Measurements from ENCODE around the gene DSC1. TPM values are rescaled to one million over a fixed set of nuclear protein-coding genes. Genes with fewer than 3 reads are reported as not detected.

The DSC1 gene
- polyA plus RNA-seq, 1 donor (not counting 4 experiments of a cell fraction or from before 2014, with no cell fraction given): 11.2 TPM

DNA sequence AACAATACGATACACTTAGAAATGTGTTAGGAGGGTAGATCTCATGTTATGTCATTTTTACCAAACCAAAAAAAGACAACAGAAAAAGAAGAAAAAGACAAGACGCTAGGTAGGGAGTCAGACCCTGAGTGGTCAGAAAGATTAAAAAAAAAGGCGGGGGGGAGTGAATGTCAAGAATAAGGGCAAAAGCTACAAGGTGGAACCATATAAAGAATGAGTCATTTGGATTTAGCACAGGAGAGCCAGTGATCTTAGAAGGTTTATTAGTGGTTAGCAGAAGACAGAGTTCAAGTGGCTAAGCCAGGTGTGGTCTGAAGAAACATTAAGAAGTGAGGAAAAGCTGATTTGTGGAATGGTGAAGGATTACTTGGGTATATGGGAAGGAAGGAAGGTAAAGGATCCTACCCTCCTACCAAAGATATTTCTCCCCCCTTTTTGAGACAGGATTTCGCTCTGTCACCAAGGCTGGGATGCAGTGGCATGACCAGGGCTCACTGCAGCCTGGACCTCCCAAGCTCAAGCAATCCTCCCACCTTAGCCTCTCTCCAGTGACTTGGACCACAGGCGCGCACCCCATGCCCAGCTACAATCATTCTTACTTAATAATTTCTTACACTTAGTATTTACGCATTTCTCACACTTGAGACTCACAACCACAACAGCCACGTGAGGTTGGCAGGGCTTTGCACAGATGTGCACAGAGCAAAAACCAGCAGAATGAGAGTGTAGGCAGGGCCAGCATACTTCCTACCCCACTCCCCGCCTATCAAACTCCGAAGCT, 63.0 kb downstream of the DSC1 start:
- H3K4me3 ChIP-seq (ENCODE audit: control insufficient read depth in 2 of 3, extremely low read depth in 1 of 3, insufficient read depth in 2 of 3, low read depth in 1 of 3, low read length in 3 of 3): peak overlapping the region; percentile 69 to 89 (median 89)
- H3K9ac ChIP-seq (ENCODE audit: control insufficient read depth, extremely low read depth, insufficient read depth, low read length): peak overlapping the region; percentile 92
- dilution Hi-C loops (cut with MboI; ENCODE audit: extremely low pct_ligation_motif_present, low sequenced_read_pairs): loop anchor here (25.0 kb wide), 1 partner anchor 88 kb away; no protein-coding TSS in a partner anchor
- no peaks in the 10 kb centered on the region for H3K9me3 ChIP-seq (ENCODE audit: control insufficient read depth, low read depth, low read length)
- no peaks in the 10 kb centered on the region for H3K9me1 ChIP-seq (ENCODE audit: control insufficient read depth, extremely low read depth, insufficient read depth, low read length)
- no peaks in the 10 kb centered on the region for H4K20me1 ChIP-seq (ENCODE audit: control insufficient read depth, extremely low read depth, insufficient read depth, low read length)
- no peak overlapping the region for H2AFZ ChIP-seq (ENCODE audit: control insufficient read depth, low read length)
- FAIRE-seq: peak; percentile 36
- peak overlapping the region; percentile 87 for H3K4me2 ChIP-seq (ENCODE audit: control insufficient read depth, extremely low read depth, insufficient read depth, low read depth, low read length)
- no peak for TF ChIP-seq EZH2 (IDR thresholded peaks at IDR 0.05; ENCODE audit: low read length)
- TF ChIP-seq, protein P1, sequence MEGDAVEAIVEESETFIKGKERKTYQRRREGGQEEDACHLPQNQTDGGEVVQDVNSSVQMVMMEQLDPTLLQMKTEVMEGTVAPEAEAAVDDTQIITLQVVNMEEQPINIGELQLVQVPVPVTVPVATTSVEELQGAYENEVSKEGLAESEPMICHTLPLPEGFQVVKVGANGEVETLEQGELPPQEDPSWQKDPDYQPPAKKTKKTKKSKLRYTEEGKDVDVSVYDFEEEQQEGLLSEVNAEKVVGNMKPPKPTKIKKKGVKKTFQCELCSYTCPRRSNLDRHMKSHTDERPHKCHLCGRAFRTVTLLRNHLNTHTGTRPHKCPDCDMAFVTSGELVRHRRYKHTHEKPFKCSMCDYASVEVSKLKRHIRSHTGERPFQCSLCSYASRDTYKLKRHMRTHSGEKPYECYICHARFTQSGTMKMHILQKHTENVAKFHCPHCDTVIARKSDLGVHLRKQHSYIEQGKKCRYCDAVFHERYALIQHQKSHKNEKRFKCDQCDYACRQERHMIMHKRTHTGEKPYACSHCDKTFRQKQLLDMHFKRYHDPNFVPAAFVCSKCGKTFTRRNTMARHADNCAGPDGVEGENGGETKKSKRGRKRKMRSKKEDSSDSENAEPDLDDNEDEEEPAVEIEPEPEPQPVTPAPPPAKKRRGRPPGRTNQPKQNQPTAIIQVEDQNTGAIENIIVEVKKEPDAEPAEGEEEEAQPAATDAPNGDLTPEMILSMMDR (optimal IDR thresholded peaks at IDR 0.05 in 1 of 3, IDR thresholded peaks at IDR 0.05 in 1 of 3, conservative IDR thresholded peaks at IDR 0.05 in 1 of 3; ENCODE audit: extremely low read depth in 1 of 3, insufficient read depth in 2 of 3, low read length in 3 of 3): no peak
- no peak for DNase-seq (ENCODE audit: low read depth, low spot score)
- H3K4me1 ChIP-seq (ENCODE audit: control insufficient read depth, extremely low read depth, insufficient read depth, low read length): peaks cover 31% of the 10 kb centered on the region
- H3K27me3 ChIP-seq (ENCODE audit: control insufficient read depth, extremely low read depth, insufficient read depth, low read length): no peaks in the 10 kb centered on the region
- H3K36me3 ChIP-seq (ENCODE audit: control insufficient read depth in 2 of 2, extremely low read depth in 1 of 2, insufficient read depth in 2 of 2, low read length in 2 of 2): no peaks in the 10 kb centered on the region
- peaks cover 63% of the 10 kb centered on the region for H3K79me2 ChIP-seq (ENCODE audit: control insufficient read depth, insufficient read depth, low read length)
- H3K27ac ChIP-seq (ENCODE audit: control insufficient read depth, insufficient read depth, low read length): peak overlapping the region; percentile 90

DNA sequence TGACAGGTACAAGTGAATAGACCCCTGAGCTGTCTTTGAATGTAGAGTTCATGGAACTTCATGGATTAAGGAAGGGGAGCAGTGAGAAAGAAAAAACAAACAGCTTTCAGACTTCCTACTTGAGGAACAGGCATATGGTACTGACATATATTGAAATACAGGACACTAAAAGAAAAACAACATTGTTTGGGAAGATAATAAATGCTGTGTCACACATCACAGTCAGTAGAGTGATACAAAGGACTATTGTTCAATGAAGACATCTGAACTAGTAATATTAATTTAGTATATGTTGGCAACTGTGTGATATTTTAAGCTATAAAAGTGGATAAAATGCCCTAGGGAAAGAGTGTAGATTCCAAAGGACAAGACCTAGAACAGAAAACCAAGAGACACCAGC, 63.8 kb downstream of the DSC1 start:
- FAIRE-seq: peak; percentile 57
- peak overlapping the region; percentile 87 for H3K4me2 ChIP-seq (ENCODE audit: control insufficient read depth, extremely low read depth, insufficient read depth, low read depth, low read length)
- H4K20me1 ChIP-seq (ENCODE audit: control insufficient read depth, extremely low read depth, insufficient read depth, low read length): no peaks in the 10 kb centered on the region

More for the DNA sequence above, 63.8 kb downstream of the DSC1 start:
- Histone ChIP-seq H3K9ac (ENCODE audit: control insufficient read depth, extremely low read depth, insufficient read depth, low read length) (no peak overlapping the region), H3K4me1 (ENCODE audit: control insufficient read depth, extremely low read depth, insufficient read depth, low read length) (peaks cover 28% of the 10 kb centered on the region), H3K4me3 (ENCODE audit: control insufficient read depth in 2 of 3, extremely low read depth in 1 of 3, insufficient read depth in 2 of 3, low read depth in 1 of 3, low read length in 3 of 3) (no peak overlapping the region), H3K27me3 (ENCODE audit: control insufficient read depth, extremely low read depth, insufficient read depth, low read length) (no peaks in the 10 kb centered on the region), H3K9me3 (ENCODE audit: control insufficient read depth, low read depth, low read length) (no peaks in the 10 kb centered on the region), H3K79me2 (ENCODE audit: control insufficient read depth, insufficient read depth, low read length) (peaks cover 67% of the 10 kb centered on the region), H3K27ac (ENCODE audit: control insufficient read depth, insufficient read depth, low read length) (no peak overlapping the region), H3K36me3 (ENCODE audit: control insufficient read depth in 2 of 2, extremely low read depth in 1 of 2, insufficient read depth in 2 of 2, low read length in 2 of 2) (no peaks in the 10 kb centered on the region), H2AFZ (ENCODE audit: control insufficient read depth, low read length) (no peak overlapping the region), H3K9me1 (ENCODE audit: control insufficient read depth, extremely low read depth, insufficient read depth, low read length) (no peaks in the 10 kb centered on the region)
- dilution Hi-C loops (cut with MboI; ENCODE audit: extremely low pct_ligation_motif_present, low sequenced_read_pairs): loop anchor here (25.0 kb wide), 1 partner anchor 88 kb away; no protein-coding TSS in a partner anchor
- DNase-seq (ENCODE audit: low read depth, low spot score): no peak
- no peak for TF ChIP-seq EZH2 (IDR thresholded peaks at IDR 0.05; ENCODE audit: low read length)
- TF ChIP-seq, protein P1 (optimal IDR thresholded peaks at IDR 0.05 in 1 of 3, IDR thresholded peaks at IDR 0.05 in 1 of 3, conservative IDR thresholded peaks at IDR 0.05 in 1 of 3; ENCODE audit: extremely low read depth in 1 of 3, insufficient read depth in 2 of 3, low read length in 3 of 3): no peak
